Ishikawa (cell line): Measurements from ENCODE around the gene ZBTB1.

Experiments used
- CEBPB ChIP-seq: IDR thresholded peaks from 2 replicates; pipeline ENCODE4 v1.6.1; 2012
- CREB1 ChIP-seq: IDR thresholded peaks from 2 replicates; pipeline ENCODE4 v1.6.1; 2012; ENCODE audit warnings: low read depth
- EGR1 ChIP-seq: IDR thresholded peaks from 2 replicates; pipeline ENCODE4 v1.6.1; 2012
- EP300 ChIP-seq: IDR thresholded peaks from 2 replicates; pipeline ENCODE4 v1.6.1; 2012; ENCODE audit warnings: borderline replicate concordance
- MAX ChIP-seq: IDR thresholded peaks from 2 replicates; pipeline ENCODE4 v1.6.1; 2012
- NFIC ChIP-seq: IDR thresholded peaks from 2 replicates; pipeline ENCODE4 v1.6.1; 2012
- RAD21 ChIP-seq: IDR thresholded peaks from 2 replicates; pipeline ENCODE4 v1.6.1; 2012; ENCODE audit warnings: low read depth
- REST ChIP-seq: IDR thresholded peaks from 2 replicates; pipeline ENCODE4 v1.6.1; 2012; ENCODE audit warnings: low read depth, mild to moderate bottlenecking
- TAF1 ChIP-seq: IDR thresholded peaks from 2 replicates; pipeline ENCODE4 v1.6.1; 2012; ENCODE audit warnings: low read depth, mild to moderate bottlenecking
- TEAD4 ChIP-seq: IDR thresholded peaks from 2 replicates; pipeline ENCODE4 v1.6.1; 2012
- USF1 ChIP-seq: IDR thresholded peaks from 2 replicates; pipeline ENCODE4 v1.6.1; 2012
- ZBTB7A ChIP-seq: IDR thresholded peaks from 2 replicates; pipeline ENCODE4 v1.6.1; 2012; ENCODE audit warnings: low read depth

- TF ChIP-seq ZBTB7A: no peak
- TF ChIP-seq USF1: no peak
- TF ChIP-seq REST: no peak
- no peak for TF ChIP-seq RAD21
- TF ChIP-seq TEAD4: no peak
- TF ChIP-seq CREB1: no peak
- TF ChIP-seq CEBPB: no peak
- no peak for TF ChIP-seq TAF1
- TF ChIP-seq MAX: no peak
- no peak for TF ChIP-seq EP300
- no peak for TF ChIP-seq EGR1
- TF ChIP-seq NFIC: no peak
Observed at GRCh38 chr14:64493455-64493854, 11.1 kb upstream of the ZBTB1 start.
